RWPE2 (cell line): ENCODE results near the gene ASIC5.
"Not testable (repeated sequence)": the region's sequence is repeated elsewhere in the genome, so short reads cannot be mapped to it uniquely, and the experiment has no call there.

ENCODE experiments used
- ATAC-seq: fragments of 200-7000 bp; cut with Tn5 transposase; 3 replicates; pipeline ENCODE4 v1.9.1; 2021; ENCODE audit warnings: low read depth
- DNase-seq: peaks from one replicate; pipeline ENCODE4 v3.0.0-alpha.2; 2020; ENCODE audit warnings: low spot score
- H3K27ac ChIP-seq: fragments of 450-650 bp; 2 replicates; pipeline ENCODE4 v1.5.1; 2017; ENCODE audit warnings: mild to moderate bottlenecking; ENCODE audit not compliant: poor library complexity, severe bottlenecking
- H3K27me3 ChIP-seq: fragments of 250-450 bp; sonication (Bioruptor Pico); 2 replicates; pipeline ENCODE4 v1.5.1; 2021; ENCODE audit warnings: mild to moderate bottlenecking, moderate library complexity; ENCODE audit not compliant: insufficient read depth, poor library complexity, severe bottlenecking
- H3K36me3 ChIP-seq: fragments of 250-450 bp; sonication (Bioruptor Pico); 2 replicates; pipeline ENCODE4 v1.5.1; 2020; ENCODE audit warnings: low read depth, mild to moderate bottlenecking, moderate library complexity
- H3K4me1 ChIP-seq: fragments of 250-450 bp; sonication (Bioruptor Pico); 2 replicates; pipeline ENCODE4 v1.5.1; 2021; ENCODE audit warnings: mild to moderate bottlenecking, moderate library complexity; ENCODE audit not compliant: insufficient read depth, poor library complexity, severe bottlenecking
- H3K4me3 ChIP-seq: fragments of 250-450 bp; sonication (Bioruptor Pico); 2 replicates; pipeline ENCODE4 v1.5.1; 2021; ENCODE audit warnings: mild to moderate bottlenecking, moderate library complexity; ENCODE audit not compliant: severe bottlenecking
- H3K9me3 ChIP-seq: fragments of 250-450 bp; sonication (Bioruptor Pico); 2 replicates; pipeline ENCODE4 v1.5.1; 2021; ENCODE audit warnings: mild to moderate bottlenecking, moderate library complexity; ENCODE audit not compliant: severe bottlenecking
- TF ChIP-seq, protein P1 (sequence below): fragments of 450-650 bp; IDR thresholded peaks from one replicate; pipeline ENCODE4 v1.5.1; 2017; ENCODE audit warnings: mild to moderate bottlenecking, moderate library complexity; ENCODE audit not compliant: poor library complexity, severe bottlenecking

ASIC5 gene

DNA sequence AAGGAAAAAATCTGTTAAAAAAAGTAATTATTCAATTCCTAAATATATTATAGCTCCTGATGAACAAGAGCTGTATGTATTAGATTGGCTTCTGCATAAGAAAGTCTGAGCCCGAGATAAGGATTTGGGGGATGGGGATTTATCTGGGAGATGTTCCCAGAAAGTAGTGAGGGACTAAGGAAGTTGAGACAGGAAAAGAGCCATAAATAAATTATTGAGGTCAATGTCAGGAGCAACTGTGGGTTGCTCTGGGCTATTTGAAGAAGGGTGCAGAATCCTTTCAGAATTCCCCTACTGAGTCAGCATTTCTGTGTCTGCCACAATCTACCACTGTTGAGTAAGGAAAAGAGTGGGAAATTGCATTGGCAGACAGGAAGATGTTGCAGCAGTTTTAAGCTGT is 34.3 kb upstream of the ASIC5 start:
- Histone ChIP-seq H3K36me3 (no peaks in the 10 kb centered on the region), H3K4me3 (no peak overlapping the region), H3K27me3 (no peaks in the 10 kb centered on the region), H3K9me3 (no peaks in the 10 kb centered on the region), H3K27ac (no peak overlapping the region), H3K4me1 (no peaks in the 10 kb centered on the region)
- ATAC-seq (no peak), DNase-seq (no peak)
- TF ChIP-seq, protein P1, sequence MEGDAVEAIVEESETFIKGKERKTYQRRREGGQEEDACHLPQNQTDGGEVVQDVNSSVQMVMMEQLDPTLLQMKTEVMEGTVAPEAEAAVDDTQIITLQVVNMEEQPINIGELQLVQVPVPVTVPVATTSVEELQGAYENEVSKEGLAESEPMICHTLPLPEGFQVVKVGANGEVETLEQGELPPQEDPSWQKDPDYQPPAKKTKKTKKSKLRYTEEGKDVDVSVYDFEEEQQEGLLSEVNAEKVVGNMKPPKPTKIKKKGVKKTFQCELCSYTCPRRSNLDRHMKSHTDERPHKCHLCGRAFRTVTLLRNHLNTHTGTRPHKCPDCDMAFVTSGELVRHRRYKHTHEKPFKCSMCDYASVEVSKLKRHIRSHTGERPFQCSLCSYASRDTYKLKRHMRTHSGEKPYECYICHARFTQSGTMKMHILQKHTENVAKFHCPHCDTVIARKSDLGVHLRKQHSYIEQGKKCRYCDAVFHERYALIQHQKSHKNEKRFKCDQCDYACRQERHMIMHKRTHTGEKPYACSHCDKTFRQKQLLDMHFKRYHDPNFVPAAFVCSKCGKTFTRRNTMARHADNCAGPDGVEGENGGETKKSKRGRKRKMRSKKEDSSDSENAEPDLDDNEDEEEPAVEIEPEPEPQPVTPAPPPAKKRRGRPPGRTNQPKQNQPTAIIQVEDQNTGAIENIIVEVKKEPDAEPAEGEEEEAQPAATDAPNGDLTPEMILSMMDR: no peak

GRCh38 chr4:155899891-155900290 is 33.8 kb upstream of the ASIC5 start:
- H3K9me3 ChIP-seq: no peaks in the 10 kb centered on the region
- TF ChIP-seq, protein P1: no peak
- DNase-seq (no peak), ATAC-seq (no peak)
- H3K4me3 ChIP-seq: no peak overlapping the region
- H3K27me3 ChIP-seq: no peaks in the 10 kb centered on the region
- no peak overlapping the region for H3K27ac ChIP-seq
- H3K4me1 ChIP-seq: no peaks in the 10 kb centered on the region
- H3K36me3 ChIP-seq: no peaks in the 10 kb centered on the region

GRCh38 chr4:155898371-155898770 is 32.3 kb upstream of the ASIC5 start:
- not testable (repeated sequence) for H3K27me3 ChIP-seq, H3K4me1 ChIP-seq, H3K4me3 ChIP-seq, H3K9me3 ChIP-seq, H3K27ac ChIP-seq, DNase-seq, ATAC-seq, H3K36me3 ChIP-seq

GRCh38 chr4:155891058-155891457 is 25.0 kb upstream of the ASIC5 start:
- Histone ChIP-seq H3K27ac (no peak overlapping the region), H3K4me3 (no peak overlapping the region), H3K36me3 (no peaks in the 10 kb centered on the region), H3K27me3 (no peaks in the 10 kb centered on the region), H3K4me1 (peaks cover 2% of the 10 kb centered on the region), H3K9me3 (no peaks in the 10 kb centered on the region)
- ATAC-seq (no peak), DNase-seq (no peak)
- TF ChIP-seq, protein P1: no peak

- no peak overlapping the region for H3K4me3 ChIP-seq
- H3K9me3 ChIP-seq: no peaks in the 10 kb centered on the region
- DNase-seq (no peak), ATAC-seq (no peak)
- no peaks in the 10 kb centered on the region for H3K27me3 ChIP-seq
- no peaks in the 10 kb centered on the region for H3K36me3 ChIP-seq
- H3K4me1 ChIP-seq: peaks cover 2% of the 10 kb centered on the region
- no peak overlapping the region for H3K27ac ChIP-seq
- TF ChIP-seq, protein P1: no peak
These were observed 23.9 kb upstream of the ASIC5 start for GRCh38 chr4:155889946-155890345.
